ENCODE measurements around the gene C11orf58.

Gene C11orf58

DNA sequence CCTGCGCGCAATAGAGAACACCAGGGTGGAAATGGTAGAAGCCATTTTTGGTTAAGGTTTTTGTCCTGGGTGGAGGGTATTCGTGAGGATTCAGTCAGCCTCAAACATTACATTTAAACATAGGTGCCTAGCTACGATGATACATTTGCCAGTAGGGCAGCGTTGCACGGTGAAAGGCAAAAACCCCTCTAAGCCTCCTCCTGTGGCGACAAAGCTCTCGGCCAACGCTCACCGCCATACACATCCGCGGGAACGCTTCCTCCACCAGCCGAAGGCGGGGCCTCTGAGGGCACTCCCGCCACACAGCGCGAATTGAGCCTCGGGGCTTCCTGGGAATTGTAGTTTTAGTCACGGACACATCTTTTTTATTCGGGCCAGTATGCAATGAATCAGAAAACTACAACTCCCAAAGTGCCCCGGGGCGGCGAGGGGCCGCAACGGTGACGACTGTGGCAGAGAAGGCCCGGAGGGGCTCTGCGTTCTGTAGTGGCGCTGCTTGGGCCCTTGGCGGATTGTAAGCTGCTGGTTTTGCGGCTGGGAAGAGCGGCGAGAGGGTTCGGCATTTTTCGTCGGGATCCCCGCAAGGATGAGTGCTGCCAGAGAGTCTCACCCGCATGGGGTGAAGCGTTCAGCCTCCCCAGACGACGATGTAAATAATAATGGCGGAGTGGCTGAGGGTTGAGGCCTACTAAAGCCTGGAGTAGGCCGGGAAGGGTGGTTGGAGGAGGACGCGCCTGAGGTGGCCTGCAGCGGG, at the start of gene C11orf58:
Gene C11orf58, plus strand, starts transcription at position 455 of the 754 bp plus-strand sequence. Its CDS starts 132 bp downstream, at position 587.
- peak; percentile 94 for DNase-seq

DNA sequence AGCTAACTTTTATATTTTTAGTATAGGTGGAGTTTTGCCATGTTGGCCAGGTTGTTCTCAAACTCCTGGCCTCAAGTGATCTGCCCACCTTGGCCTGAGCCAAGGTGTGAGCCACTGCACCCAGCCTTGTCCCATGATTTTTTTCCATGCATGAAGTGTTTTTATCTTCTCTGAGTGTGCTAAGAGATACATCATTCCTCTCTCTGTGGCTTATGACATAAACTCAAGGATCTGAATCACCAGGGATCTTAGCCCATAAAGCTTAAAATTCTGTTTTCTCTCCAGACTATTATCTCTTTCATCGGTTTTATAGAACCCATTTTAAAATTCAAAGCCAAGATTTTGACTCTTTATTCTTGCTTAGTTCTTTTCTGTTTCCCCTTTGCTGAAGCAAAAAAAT, 48.4 kb upstream of the C11orf58 start:
- DNase-seq, result no peak

DNA sequence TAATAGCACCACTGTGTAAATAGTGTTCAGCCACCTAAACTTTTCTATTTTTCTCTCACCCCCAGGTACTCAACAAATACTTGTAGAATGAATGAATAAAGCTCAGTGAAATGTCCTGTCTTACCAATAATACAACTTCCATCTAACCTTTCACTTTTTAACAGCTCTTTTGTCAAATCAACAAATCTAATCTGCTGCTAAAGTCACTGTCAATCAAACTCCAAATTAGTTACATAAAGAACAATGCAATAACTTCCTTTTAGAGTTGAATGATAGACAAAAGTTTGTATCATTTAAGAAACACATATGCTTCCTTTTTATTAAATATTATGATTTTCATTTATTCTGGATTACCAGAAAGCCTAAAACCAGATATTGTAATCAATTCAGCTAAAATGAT, 34.7 kb upstream of the C11orf58 start:
- DNase-seq, result no peak

DNA sequence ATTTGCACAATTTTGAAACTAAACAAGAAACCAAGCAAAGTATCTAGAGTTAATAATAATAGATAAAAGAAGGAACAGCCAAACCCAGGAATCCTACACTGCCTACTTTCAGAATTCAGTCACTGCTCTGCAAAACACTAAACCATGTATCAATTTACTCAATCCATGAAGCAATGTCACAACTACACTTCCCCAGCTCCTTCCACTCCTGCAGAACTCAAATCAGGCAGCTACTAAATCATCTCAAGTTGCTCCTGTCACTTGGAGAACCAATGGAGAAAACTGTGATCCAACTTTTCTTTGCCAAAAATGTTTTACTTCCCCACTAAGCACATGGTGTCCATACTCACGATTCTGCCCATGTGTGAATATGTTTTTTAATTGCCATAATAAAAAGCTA, 24.9 kb upstream of the C11orf58 start:
- DNase-seq, result no peak

DNA sequence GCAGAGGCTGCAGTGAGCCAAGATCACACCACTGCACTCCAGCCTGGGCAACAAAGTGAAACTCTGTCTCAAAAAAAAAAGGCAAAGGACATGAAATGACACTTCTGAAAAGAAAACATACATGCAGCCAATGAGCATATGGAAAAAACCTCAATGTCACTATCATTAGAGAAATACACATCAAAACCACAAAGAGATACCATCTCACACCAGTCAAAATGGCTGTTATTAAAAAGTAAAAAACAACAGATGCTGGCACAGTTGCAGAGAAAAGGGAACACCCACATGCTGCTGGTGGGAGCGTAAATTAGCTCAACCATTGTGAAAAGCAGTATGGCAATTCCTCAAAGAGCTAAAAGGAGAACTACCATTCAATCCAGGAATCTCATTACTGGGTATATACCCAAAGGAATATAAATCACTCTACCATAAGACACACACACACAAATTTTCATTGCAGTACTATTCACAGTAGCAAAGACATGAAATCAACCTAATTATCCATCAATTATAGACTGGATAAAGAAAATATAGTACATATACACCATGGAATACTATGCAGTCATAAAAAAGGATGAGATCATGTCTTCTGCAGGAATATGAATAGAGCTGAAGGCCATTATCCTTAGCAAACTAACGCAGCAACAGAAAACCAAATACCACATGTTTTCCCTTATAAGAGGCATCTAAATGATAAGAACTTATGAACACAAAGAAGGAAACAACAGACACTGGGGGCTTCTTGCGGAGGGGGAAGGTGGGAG, 15.7 kb upstream of the C11orf58 start:
- no peak for DNase-seq

DNA sequence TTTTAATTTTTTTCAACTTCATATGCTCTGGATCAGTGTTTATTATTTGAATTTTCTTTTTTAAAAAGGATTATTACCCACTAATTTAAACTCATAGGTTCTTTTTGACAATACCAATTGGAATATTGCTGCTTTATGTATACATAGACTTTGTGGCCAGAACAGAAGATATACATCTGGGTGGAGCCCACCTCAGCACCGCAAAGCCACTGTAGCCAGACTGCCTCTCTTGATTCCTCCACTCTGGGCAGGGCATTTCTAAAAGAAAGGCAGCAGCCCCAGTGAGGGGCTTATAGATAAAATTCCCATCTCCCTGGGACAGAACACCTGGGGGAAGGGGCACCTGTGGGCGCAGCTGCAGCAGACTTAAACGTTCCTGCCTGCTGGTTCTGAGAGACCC, 10.6 kb upstream of the C11orf58 start:
- DNase-seq, result no peak

DNA sequence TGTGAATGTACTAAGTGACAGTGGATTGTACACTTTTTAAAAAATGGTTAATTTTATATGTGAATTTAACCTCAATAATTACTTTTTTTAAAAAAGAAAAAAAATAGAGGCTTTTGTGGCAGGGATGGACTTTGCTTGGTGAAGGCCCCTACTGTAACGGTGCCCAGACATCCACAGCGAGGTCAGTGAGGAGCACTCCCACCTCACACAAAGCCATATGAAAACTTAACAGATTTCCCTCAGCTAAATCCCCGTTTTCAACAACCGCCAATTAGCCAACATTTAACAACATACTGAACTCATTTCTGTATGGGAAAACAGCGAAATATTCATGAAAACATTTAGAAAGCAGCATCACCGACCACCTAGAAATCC, 642 bp upstream of the C11orf58 start:
- DNase-seq, result no peak

DNA sequence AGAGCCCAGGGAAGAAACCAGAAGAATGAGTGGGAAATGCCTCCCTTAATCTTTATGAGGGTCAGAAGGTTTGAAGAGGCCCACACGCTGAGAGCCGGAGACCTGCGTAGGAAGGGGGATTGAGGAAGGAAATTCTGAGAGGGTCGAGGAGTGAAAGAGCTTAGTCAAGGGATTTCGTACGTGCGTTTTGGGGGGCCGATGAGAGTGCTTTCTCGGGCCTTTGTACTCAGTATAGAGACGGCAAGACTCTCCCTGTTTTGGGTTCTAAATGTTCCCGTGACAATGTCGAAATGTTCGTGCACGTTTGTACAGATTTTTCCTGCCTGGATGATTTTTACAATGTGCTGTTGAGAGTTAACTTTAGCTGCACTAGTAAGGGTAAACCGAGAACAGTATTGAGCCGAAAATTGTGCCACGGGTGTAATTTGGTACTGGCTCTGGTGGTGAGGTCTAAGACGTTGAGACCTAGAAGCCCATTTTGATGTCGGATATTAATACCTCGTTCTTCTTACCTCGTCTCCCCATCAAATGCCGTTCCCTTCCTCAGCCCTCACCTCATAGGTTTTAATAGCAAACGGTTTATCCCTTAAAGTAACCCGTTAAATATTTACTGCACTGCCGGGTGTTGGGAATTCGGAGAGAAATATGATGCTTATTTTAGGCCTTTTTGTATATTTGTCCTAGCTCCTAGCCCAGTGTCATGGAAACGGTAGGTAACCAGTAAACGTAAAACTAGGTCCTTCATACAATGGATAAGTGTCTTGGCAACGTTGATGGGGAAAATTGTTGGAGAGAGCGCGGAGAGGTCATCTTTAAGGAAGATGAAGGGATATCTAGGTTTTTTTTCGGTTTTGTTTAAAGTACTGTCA, 734 bp downstream of the C11orf58 start:
- no peak for DNase-seq

DNA sequence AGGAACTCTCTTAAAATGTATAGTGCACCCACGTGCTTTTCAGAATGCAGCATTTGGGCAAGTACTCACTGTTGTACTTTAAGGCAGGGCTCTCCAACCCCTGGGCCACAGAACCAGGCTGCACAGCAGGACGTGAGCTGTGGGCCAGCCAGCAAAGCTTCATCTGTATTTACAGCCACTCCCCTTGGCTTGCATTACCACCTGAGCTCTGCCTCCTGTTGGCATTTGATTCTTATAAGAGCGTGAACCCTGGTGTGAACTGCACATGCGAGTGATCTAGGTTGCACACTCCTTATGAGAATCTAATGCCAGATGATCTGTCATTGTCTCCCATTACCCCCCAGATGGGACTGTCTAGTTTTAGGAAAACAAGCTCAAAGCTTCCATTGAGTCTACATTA, 3.0 kb downstream of the C11orf58 start:
- no peak for DNase-seq

DNA sequence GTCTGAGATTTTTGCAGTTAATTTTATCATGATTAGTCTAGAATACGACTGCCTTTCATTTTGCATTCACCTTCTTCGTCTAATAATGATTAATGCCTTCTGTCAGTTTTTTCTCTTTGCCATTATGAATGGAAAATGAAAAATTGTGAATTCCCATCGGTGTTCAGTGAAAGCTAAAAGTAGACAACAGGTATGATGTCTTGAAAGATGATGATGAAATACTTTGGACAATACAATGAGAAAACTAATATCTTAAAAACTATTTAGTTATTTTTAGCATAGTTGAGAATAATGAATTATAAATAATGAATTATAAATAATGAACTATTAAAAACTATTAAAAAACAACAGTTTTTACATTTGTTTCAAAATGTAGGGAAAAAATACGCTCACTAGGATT, 5.0 kb downstream of the C11orf58 start:
- DNase-seq, result no peak

DNA sequence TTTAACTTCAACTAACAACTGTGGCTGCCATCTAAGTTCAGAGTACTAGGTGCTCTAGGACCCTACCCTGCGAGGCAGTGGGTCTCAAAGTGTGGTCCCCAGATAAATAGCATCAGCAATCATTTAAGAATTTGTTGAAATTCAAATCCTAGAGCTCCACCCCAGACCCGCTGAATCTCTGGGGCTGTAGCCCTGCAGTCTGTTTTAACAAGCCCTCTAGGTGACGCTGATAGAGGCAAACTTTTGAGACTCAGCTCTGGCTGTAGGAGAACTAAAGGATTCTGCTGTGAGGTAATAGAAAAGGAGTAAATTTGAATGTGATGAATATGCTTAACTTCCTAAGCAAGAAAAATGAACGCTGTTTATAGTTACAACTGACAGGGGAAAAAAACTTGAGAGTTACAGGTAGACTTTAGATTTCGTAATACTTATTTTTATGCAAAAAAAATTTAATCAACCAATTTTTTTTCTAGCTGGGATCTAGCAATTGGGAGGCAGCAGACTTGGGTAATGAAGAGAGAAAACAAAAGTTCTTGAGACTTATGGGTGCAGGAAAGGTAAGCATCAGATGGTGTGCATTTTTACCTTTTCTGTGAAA, 5.8 kb downstream of the C11orf58 start:
- DNase-seq, result no peak

DNA sequence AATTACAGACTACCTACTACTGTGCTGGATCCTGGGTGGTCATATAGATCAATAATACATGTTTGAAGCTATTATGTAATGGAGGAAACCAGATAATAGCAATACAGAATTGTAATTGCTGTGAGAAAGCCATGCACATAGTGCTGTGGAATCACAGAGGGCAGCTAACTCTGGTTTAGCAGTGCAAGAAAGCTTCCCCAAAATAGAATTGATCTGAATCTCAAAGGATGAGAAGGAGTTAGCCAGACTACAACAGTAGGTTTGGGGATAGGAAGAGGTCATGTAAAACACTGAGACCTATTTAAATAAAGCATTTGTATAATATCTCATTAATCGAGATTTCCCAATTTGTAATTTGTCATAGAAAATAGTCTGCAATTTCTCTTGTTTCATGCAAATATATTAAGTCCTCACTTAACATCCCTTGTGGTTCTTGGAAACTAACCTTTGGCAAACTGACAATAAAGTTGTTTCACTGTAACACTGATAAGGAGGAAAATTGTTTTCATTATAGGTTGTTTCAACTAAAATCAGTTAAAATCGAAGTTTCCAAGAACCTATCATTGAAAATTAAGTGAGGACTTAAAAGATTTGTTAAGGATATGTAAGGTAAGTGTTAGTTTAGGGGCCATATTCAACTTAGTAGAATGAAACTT, 7.6 kb downstream of the C11orf58 start:
- no peak for DNase-seq

DNA sequence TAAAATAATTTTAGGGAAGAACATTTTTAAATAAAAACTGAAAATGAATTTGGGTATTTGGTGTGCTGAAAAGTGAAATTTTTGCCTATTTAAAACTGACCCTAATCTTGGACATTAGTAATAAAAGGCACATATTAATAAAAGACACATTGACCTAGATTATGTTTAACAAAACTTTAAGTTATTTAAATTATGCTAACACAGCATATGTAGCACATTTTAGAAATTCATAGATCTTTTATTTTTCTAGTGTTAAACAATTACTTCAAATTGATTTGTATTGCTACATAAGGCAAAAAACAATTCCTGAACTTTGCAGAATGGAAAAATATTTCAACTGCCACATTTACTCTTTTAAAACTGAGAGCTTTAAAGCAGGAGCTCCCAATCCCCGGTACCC, 10.6 kb downstream of the C11orf58 start:
- DNase-seq, result no peak

DNA sequence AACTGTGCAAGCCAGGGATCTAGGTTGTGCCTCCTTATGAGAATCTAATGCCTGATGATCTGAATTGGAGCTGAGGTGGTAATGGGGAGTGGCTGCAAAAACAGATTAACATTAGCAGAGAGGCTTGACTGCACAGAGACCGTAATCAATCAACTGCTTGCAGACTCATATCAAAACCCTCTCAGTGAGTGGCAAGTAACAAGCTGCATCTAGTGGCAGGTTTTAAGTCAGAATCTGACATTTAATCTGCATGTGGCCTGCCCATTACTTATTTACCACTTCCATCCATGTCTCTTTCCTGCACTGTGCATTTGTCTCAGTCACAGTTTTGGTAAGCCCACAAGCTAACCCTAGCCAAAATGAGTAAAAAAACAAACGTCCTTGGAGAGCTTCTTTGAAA, 11.2 kb downstream of the C11orf58 start:
- DNase-seq, result no peak

DNA sequence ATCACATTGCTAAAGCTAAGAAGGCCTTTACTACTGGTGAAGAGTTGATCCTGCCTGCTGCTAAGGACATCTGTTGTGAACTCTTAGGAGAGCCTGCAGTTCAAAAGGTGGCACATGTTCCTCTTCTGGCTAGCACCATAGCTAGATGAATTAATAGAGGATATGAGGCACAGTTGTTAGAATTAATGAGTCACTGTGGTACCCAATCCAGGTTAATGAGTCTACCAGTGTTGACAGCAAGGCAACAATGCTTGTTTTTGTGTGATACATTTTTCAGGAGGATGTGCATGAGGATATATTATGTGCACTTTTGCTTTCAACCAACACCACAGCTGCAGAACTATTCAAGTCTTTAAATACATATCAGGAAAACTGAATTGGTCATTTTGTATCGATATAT, 12.0 kb downstream of the C11orf58 start:
- DNase-seq, result no peak

DNA sequence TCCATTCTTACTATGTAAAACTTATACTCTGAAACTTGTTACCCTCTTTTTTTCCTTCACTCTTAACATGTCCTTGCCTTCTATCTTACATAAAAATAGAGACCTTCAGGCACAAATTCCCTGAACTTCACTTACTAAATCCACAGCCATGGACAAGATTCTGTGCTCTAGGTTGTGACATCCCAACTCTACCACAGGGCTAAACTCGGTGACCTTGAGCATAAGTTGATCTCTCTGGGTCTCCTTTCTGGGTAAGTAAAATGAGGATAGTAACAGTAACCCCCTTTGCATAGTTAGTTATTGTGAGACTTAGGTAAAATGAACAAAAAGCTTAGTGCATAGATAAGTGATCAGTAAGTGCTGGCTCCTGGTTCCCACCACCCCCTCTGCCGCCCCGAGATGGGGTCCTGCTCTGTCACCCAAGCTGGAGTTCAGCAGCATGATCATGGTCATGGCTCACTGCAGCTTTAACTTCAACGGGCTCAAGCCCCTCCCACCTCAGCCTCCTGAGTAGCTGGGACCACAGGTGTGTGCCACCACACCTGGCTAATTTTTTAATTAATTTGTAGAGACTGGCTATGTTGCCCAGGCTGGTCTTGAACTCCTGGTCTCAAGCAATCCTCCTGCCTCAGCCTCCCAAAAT, 20.1 kb downstream of the C11orf58 start:
- no peak for DNase-seq

DNA sequence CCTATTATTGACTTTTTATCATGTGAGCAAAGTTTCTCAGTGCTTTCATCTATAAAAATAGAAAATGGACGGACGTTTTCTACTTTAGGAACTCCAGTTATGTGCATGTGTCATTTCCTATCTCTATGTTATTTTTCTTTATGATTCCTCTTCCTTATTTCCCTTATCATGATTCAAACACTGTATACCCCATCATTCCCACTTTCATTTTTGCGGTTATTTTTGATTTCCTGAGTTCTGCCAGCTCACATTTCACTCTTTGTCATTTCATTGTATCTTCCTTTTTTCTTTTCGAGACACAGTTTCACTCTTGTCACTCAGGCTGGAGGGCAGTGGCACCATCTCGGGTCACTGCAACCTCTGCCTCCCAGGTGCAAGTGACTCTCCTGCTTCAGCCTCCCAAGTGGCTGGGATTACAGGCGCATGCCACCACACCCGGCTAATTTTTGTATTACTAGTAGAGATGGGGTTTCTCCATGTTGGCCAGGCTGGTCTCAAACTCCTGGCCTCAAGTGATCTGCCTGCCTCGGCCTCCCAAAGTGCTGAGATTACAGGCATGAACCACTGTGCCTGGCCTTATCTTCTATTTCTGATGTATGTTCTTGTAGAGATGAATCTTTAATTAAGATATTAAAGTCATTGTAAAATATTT, 21.5 kb downstream of the C11orf58 start:
- no peak for DNase-seq

DNA sequence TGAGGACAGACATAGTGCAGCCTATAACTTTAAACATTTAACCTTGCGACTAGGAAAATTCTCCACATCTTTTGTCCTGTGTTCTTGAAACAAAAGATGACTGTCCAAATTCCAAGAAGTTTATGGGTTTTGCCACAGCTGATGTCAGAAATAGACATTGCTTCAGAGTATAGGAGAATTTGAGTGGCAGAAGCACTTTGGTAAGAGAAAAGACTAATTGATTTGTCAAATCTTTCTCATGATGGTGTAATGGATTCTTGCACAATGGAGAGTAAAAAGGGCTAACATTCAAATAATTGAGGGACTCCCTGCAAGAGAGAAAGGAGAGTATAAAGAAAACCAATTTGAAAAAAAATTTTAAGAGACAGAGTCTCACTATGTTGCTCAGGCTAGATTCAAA, 25.3 kb downstream of the C11orf58 start:
- no peak for DNase-seq

DNA sequence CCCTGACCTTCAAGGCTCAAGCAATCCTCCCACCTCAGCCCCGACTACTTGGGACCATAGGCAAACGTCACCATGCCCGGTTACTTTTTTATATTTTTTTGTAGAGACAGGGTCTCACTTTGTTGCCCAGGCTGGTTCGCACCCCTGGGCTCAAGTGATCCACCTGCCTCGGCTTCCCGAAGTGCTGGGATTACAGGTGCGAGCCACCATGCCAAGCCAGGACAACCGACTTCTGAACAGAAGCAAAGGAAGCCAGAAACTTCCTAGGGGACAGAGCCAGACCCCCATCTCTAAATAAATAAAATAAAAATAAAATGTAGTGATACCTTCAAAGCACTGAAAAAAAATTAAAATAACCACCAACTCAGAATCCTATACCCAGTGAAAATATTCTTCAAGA, 26.4 kb downstream of the C11orf58 start:
- DNase-seq, result no peak

DNA sequence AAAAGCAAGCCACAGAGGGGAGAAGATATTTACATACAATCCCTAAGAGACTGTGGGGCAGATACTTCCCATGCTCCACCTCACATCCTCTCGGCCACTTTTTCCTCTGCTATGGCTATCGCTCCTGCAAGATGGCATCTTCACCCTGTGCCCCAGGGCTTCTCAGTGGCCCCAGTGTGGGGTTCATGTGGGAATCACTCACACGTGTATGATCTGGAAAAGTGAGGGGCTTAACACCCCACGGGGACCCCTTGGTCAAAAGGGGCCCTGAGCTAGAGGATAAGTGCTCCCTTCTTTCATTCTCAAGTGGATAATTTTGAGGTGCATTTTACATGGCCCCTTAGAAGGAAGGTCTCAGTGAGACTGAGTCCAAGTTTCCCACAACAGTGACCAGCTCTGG, 28.7 kb downstream of the C11orf58 start:
- DNase-seq, result no peak

DNA sequence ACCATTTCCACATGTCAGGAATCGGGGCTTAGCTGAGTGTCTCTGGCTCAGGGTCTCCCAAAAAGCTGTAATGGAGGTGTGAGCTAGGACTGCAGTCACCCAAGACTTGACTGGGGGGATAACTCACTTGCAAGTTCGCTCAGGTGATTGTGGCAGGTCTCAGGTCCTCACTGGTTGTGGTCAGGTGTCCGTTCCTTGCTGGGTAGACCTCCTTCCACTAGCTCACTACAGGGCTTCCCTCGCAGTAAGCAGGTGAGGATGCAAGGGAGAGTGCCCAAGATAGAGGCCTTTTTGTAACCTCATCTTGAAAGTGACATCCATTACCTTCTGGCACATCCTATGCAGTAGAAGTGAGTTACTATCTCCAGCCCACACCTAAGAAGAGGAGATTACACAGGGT, 29.5 kb downstream of the C11orf58 start:
- no peak for DNase-seq

DNA sequence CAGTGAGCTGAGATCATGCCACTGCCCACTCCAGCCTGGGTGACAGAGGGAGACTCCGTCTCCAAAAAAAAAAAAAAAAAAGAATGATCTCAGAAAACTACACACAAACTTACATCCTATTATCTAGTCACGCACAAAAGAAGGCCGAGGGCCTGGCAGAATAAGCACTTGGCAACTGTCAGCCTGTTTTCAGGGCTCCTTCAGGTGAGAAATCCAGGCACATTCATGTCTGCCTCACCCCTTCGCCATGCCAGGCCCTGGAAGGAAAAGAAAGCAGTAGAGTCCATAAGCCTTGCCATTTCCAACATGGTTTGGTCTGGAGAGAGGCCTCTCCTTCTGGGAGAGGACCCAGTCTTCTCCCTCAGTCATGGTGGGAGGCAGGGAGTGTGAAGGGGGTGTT, 30.9 kb downstream of the C11orf58 start:
- DNase-seq, result no peak

Data from NCI-H226 (cell line).